ENCODE data around the gene NF1.
"Not testable (repeated sequence)": the region's sequence is repeated elsewhere in the genome, so short reads cannot be mapped to it uniquely, and the experiment has no call there.

The NF1 gene

DNA sequence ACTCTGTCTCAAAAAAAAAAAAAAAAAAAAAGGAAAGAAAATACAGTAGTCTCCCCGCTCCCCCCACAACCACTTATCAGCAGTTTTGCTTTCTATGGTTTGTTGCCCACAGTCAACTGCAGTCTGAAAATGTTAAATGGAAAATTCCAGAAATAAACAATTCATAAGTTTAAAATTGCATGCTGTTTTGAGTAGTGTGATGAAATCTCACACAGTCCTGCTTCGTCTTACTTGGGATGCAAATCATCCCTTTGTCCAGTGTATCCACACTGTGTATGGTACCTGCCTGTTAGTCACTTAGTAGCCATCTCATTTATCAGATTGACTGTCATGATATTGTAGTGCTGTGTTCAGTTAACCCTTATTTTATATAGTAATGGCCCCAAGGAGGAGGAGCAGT lies 41.5 kb downstream of the NF1 start:
- DNase-seq = no peak

DNA sequence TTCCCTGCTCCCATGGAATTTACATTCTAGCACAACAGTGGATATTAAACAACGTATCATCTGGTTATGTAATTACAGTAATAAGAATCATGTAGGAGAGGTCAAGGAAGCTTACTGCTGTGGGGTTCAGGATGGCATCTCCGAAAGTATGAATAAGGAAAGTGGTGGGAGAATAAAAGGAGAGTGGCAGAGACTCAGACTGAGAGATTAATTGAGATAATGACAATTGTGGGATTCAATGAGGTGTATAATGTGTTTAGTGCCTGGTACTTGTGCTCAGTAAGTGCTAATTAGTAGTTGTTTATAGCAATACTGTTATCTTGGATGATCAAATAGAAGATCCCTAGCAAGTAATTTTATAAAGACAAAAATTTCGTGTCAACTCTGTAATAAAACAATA lies 45.3 kb downstream of the NF1 start:
- no peak for DNase-seq

DNA sequence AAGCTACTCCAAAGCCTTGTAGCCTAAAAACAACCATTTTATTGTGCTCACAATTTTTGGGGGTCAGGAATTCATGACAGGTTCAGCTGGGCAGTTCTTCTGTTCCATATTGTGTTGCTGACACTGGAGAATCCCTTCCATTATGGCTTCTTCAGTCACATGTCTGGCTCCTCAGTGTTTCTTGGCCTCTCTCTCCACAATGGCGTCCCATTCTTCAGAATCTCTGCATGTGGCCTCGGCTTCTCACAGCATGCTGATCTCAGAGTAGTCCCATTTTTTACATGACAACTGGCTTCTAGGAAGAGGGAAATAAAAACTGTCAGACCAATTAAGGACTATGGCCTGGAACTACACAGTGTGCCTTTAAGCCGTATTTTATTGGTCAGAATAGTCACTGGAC lies 49.7 kb downstream of the NF1 start:
- DNase-seq = no peak

DNA sequence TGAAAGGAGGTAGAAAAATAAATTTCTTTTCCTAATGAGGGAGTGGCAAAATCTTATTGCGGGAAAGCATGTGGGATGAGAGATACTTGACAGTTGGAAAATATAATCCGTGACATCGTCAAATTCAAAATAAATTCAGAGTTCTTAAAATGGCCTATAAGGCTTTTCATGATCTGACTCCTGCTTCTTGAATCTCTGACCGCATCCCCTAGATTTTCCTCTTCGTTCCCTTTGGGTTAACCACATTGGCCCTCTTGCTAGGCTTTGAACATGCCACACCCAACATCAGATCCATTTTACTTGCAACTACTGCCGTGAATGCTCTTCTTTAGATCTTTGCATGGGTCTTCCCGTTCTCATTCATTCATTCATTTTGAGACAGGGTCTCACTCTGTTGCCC lies 50.1 kb downstream of the NF1 start:
- no peak for DNase-seq

DNA sequence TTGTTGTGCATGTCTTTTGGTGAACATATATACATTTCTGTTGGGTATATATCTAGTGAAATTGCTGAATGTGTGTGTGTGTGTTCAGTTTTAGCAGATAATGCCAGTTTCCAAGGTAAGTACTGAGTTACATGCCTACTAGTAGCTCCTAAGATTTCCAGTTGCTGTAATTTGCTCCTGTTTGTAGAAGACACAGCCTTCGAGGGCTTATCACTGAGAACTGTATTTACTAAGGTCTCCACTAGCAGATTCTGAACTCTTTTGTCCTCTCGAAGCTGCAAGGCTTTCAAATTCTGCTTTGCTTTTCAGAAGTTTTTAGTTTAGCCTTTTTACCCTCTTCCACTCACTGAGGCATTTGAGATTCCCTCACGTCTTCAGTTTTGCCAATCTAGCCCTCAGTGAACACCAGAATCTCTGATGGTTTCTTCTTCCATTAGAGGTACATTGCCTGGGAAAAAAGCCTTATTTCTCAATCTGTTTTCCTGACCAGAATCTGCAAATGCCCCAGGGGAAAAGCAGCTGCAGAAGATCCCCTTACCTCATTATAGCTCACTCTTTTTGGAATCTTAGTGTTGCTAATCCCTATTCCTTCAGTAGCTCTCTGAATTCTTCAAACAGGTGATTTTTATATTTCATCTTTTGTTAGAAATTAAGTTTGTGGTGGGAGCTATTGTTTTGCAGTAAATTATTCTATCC lies 52.9 kb downstream of the NF1 start:
- no peak for DNase-seq

DNA sequence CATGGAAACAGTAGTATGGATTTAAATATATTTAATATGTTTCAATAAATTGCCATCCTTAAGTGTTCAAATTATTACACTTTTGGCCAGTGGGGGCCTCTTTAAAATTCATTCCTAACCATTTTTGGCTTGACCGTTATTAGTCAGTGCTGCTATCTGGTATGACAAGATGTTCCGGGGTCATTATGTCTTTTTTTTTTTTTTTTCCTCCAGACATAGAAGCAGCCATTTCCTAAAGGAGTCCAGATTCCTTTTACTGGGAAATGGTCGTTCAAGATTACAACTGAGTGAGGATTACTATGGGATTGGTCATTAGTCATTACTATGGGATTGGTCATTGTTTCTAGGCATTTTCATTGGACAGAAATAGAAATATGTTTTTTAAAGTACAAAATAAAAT lies 53.4 kb downstream of the NF1 start:
- DNase-seq = no peak

DNA sequence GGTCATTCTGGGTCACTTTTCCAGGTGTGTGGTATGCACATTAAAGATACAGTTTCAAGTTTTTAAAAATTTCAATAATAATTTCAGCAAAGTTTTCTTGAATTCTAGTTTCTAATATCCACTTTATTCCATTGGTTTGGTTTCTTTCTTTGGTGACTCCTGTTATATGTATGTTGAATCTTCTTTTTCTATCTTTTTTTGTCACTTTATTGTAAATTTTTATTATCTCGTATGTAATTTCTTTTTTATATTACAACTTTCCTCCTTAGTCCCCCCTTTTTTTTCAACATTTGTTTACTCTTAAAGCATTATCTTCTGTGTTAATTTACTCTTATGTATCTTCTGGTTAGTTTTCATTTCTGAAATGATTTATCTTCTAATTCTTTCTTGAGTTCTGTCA lies 57.5 kb downstream of the NF1 start:
- no peak for DNase-seq

DNA sequence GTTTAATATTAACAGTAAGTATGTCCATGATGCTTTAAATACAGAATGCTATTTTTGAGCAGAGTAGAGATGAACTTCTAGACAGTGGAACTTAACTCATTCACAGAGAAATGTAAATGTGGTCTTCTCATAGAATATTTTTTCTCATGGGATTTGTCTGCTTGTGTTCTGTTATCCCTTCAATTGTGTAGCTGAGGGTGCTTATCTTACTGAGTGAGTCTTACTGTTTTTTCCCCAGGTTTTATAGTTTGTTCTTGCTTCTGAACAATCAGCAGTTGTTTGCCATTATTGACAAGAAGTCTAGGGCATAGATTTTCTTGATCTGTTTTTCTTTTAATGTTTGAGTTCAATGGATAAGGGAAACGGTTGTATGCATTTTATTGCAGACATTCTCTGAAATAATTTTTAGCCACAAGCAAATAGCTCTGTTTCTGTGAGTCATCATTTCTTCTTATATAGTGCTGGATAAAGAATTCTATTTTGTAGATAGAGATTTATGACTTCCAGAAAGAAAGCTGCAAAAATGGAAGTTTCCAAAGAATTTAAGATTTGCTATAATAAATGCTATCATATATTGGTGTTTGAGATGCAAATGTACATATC lies 60.5 kb downstream of the NF1 start:
- DNase-seq = no peak

DNA sequence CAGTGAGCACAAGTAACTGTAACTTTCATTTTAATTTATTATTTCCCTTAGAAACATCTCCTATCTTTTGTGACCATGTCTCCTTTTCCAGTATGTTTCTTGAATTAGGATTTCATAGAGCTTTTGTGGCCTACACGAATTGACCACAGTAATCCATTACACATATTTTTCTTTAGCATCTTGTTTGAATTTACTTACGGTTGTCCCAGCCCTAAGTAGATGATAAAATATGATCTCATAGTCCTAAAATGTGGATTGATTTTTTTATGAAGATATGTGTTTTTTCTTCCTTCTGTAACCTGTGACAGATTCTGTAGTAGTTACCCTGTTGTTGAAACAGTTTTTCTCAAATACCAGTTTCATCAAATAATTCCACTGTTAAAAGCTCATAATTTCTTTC lies 61.5 kb downstream of the NF1 start:
- DNase-seq = no peak

DNA sequence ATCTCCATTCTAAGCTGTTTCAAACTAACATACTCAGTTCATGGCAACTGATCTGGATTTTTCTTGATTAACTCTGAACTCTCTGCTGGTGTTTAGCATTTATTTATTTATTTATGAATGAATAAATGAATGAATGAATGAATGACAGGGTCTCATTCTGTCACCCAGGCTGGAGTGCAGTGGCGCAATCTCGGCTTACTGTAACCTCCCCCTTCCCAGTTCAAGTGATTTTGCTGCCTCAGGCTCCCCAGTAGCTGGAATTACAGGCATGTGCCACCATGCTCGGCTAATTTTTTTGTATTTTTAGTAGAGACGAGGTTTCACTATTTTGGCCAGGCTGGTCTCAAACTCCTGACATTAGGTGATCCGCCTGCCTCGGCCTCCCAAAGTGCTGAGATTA lies 62.1 kb downstream of the NF1 start:
- DNase-seq = not testable (repeated sequence)

DNA sequence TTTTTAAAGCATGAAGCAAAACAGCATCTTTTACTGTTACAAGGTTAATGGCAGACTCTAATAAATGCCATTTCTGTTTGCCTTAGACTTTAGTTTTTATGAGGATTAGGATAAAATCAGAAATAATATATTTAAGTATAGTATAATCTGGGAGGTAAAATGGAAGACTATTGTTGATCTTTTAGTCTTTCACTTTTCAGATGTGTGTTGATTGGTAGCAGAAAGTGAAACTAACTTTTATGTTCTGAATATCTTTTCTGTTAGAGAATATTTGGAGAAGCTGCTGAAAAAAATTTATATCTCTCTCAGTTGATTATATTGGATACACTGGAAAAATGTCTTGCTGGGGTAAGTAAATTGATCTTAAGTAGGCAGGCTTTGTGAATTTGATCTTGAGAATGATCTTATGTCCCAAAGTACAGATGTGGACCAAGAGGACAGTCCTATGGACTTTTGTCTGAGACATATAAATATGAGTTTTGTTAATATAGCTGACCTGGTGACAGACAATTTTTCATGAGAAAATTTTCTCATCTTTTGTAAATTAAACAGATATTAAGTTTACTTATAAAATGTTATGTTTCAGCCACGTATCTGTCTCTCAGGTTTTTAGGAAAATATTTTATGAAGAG lies 64.1 kb downstream of the NF1 start:
- DNase-seq = peak; percentile 15

DNA sequence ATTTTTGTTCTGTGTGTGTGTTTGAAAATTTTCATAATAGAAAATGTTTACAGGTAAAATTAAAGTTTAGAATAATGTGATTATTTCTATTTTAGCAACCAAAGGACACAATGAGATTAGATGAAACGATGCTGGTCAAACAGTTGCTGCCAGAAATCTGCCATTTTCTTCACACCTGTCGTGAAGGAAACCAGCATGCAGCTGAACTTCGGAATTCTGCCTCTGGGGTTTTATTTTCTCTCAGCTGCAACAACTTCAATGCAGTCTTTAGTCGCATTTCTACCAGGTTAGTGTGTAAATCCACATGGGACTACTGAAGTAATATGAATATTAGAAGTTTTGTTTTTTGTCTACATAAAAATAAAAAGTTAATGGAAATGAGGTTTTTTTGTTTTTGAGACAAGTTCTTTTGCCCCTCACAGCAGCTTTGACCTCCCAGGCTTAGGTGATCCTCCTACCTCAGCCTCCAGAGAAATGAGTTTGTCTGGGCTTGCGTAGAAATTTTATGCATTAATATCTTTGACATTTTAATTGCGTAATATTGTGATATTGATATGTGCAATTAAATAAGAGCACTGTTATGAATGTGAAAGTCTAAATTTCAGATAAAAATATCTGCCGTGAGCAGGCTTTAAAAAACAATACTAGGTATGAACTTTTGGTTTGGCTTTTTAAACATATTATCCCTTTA lies 68.5 kb downstream of the NF1 start:
- DNase-seq = no peak

DNA sequence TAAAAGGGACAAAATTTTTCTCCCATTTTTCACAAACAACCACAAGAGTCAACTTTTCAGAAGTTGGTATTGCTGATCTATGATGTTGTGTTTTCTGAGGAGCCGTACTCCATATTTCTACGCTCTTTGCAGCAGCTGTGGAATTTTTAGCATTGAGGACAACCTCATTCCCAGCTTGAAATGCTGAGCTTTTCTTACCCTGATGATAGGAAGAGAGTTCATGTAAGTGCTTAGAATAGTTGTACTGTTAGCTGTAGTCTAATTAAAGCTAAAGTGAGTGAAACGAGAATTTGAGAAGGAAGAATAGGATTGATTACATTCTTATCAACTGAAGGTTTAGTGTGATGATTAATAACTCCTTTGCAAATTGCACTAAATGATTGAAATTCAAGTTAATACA lies 72.3 kb downstream of the NF1 start:
- no peak for DNase-seq

DNA sequence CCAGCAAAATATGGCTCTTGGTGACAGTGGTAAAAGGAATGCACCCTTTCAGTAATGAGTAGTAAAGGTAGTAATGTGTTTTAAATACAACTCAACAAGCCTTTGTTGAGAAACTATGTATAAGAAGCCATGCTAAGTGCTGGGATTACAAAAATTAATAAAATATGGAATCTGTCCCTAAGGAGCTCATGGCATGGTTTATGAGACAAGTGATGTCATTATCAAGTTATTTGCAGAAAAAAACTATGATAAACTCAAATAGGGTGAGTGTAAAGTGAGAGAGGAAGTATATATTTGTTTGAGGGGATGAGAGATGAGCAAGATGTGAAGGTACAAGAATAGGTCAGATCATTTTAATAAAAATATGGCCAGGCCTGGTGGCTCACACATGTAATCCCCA lies 76.9 kb downstream of the NF1 start:
- no peak for DNase-seq

DNA sequence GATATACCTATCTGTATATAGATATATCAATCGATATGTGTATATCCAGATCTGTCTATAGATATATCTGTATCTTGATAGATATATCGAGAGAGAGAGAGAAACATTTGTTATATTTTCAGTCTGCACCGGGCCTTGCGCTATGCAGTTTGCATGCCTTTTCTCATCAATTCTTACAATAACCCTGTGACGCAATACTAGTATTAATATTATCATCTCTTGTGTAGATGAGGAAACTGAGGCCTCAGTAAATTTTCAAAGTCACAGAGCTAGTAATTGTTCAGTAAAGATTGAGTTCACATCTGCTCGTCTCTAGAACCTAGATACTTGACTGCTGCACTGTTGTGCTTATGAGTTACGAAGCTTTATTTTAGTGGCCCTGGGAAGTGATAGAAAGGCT lies 77.6 kb downstream of the NF1 start:
- DNase-seq = no peak

DNA sequence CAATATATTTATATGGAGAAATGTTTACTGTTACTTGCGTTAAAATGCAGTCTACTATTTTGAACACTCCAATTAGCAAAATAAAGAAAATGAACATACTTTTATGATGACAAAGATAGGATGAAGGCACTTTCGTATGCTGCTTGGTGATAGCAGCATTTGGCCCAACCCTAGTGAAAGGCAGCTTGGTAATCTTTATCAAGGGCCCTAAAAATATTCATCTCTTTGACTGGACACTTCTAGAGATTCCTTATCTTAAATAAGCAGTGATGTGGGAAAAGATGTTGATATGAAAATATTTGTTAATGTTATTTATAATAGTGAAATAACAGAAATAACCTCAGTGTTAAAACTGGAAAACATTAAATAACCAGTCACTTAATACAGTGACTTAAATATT lies 79.4 kb downstream of the NF1 start:
- DNase-seq = no peak

DNA sequence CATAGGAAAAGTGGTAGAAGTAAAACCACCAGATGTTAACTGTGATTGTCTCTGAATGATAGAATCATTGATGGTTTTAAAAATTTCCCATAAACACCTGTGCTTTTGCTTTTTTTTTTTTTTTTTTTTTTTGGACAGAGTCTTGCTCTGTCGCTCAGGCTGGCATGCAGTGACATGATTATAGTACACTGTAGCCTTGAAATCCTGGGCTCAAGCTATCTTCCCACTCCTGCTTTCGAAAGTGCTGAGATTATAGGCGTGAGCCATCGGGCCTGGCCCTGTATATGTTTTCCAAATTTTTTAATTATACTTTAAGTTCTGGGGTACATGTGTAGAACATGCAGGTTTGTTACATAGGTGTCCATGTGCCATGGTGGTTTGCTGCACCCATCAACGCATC lies 80.5 kb downstream of the NF1 start:
- no peak for DNase-seq

DNA sequence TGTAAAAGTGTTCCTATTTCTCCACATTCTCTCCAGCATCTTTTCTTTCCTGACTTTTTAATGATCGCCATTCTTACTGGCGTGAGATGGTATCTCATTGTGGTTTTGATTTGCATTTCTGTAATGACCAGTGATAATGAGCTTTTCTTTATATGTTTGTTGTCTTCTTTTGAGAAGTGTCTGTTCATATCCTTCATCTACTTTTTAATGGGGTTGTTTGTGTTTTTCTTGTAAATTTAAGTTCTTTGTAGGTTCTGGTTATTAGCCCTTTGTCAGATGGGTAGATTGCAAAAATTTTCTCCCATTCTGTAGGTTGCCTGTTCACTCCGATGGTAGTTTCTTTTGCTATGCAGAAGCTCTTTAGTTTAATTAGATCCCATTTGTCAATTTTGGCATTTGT lies 81.4 kb downstream of the NF1 start:
- DNase-seq = not testable (repeated sequence)

DNA sequence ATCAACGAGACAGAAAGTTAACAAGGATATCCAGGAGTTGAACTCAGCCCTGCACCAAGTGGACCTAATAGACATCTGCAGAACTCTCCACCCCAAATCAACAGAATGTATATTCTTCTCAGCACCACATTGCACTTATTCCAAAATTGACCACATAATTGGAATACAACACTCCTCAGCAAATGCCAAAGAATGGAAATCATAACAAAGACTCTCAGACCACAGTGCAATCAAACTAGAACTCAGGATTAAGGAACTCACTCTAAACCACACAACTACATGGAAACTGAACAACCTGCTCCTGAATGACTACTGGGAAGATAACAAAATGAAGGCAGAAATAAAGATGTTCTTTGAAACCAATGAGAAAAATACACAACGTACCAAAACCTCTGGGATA lies 84.2 kb downstream of the NF1 start:
- DNase-seq = not testable (repeated sequence)

DNA sequence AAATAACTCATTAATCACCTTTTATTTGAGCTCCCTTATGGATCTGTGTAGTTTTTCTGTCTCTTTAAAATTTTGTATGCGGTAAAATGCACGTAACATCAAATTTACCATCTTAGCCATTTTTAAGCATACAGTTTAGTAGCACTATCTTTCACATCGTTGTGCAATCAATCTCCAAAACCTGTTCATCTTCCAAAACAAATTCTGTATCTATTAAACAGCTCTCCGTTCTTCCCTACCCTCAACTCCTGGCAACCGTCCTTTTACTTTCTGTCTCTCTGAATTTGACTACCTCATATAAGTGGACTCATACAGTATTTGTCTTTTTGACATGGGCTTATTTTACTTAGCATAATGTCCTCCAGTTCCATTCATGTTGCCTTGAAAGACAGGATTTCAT lies 100.5 kb downstream of the NF1 start:
- no peak for DNase-seq

DNA sequence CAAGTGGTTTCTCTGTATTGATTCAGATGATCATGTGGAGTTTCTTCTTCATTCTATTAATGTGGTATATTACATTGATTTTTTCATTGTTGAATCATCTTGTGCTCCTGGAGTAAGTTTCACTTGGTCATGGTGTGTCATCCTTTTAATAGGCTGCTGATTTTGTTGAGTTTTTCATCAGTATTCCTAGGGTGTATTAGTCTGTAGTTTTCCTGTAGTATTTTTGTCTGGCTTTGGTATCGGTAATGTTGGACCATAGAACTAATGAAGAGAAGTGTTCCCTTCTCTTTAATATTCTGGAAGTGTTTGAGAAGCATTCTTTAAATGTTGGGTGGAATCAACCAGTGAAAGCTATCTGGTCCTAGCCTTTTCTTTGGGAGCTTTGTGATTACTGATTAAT lies 103.2 kb downstream of the NF1 start:
- no peak for DNase-seq

DNA sequence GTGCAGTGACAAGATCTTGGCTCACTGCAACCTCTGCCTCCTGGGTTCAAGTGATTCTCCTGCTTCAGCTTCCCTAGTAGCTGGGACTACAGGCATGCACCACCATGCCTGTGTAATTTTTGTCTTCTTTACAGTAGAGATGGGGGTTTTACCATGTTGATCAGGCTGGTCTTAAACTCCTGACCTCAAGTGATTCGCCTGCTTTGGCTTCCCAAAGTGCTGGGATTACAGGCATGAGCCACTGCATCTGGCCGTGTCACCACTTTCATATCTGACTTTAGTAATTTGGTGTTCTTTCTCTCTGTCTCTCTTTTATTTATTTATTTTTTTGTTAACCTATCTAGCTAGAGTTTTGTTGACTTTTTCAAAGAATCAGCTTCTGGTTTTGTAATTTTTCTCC lies 103.9 kb downstream of the NF1 start:
- not testable (repeated sequence) for DNase-seq

DNA sequence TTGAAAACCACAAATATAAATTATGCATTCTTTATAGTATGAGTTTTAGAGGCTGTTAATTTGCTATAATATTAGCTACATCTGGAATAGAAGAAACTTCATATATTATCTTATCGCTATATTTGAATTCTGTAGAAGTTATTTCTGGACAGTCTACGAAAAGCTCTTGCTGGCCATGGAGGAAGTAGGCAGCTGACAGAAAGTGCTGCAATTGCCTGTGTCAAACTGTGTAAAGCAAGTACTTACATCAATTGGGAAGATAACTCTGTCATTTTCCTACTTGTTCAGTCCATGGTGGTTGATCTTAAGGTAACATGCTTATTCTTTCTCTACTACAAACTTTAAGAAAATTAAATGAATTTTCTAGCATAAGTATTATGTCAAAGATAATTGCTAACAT lies 105.5 kb downstream of the NF1 start:
- DNase-seq = no peak

DNA sequence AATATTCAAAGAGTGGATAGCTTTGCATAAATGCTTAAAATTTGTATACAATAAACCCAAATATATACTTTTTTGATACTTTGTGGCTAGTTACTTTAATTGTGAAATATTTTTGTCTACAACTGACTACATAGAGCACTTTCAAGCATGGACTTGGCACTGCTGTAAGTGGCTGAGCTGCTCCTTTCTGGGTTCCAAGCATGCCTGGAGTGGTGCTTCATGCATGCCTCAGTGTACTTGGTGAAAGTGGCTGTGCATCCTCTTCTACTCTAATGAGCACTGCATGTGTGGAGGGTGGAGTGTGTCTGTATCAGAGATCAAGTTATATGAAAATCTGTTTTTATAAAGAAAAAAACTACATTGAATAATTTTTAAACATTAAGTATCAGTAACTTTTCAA lies 108.2 kb downstream of the NF1 start:
- no peak for DNase-seq
